Ovary (tissue), 3 donors: ENCODE measurements around the gene SEC23IP.

ENCODE experiments used
- EP300 ChIP-seq: sonication (generic); formaldehyde crosslinking; IDR thresholded peaks from one replicate; pipeline ENCODE4 v1.6.1; 2017; ENCODE audit warnings: antibody characterized with exemption
- POLR2A ChIP-seq: fragments of 450-650 bp; IDR thresholded peaks from one replicate; pipeline ENCODE4 v1.6.1; 2017; ENCODE audit warnings: antibody characterized with exemption, mild to moderate bottlenecking, moderate library complexity
- TF ChIP-seq, protein P1 (sequence below), 3 donors: fragments of 450-650 bp in 2 of 3; fragments of 200-600 bp in 1 of 3; IDR thresholded peaks; one replicate each; pipeline versions ENCODE4 v1.5.1 to v1.8.0; 2016 to 2022; ENCODE audit warnings: antibody characterized with exemption in 3 of 3, mild to moderate bottlenecking in 1 of 3
- donor health status: DM: no; HTN: no; CAD: no.

DNA sequence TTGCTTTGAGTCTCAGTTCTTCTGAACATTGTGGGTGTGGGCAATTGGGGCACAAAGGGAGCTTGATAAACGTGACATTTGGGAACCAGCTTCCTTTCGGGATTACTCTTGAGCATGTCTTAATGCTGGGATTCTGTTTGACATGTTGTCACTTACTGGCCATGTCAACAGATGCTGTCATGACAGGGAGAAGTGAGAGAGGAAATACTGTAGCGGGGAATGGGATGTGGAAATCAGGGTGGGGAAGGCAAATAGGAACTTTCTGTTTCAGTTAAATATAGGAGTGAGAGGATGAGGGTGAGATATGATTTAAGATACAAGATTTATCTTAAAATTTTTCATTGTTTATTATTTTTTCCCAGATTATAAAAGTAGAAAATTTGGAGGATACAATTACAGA, 83.9 kb downstream of the SEC23IP start:
- TF ChIP-seq, protein P1, sequence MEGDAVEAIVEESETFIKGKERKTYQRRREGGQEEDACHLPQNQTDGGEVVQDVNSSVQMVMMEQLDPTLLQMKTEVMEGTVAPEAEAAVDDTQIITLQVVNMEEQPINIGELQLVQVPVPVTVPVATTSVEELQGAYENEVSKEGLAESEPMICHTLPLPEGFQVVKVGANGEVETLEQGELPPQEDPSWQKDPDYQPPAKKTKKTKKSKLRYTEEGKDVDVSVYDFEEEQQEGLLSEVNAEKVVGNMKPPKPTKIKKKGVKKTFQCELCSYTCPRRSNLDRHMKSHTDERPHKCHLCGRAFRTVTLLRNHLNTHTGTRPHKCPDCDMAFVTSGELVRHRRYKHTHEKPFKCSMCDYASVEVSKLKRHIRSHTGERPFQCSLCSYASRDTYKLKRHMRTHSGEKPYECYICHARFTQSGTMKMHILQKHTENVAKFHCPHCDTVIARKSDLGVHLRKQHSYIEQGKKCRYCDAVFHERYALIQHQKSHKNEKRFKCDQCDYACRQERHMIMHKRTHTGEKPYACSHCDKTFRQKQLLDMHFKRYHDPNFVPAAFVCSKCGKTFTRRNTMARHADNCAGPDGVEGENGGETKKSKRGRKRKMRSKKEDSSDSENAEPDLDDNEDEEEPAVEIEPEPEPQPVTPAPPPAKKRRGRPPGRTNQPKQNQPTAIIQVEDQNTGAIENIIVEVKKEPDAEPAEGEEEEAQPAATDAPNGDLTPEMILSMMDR (IDR thresholded peaks at IDR 0.05), result no peak
- TF ChIP-seq POLR2A (no peak), EP300 (no peak)
